ENCODE results near the gene SLC2A8.
A peak's percentile ranks its signal among the peaks of the same experiment; 100 is the strongest.

The SLC2A8 gene

DNA sequence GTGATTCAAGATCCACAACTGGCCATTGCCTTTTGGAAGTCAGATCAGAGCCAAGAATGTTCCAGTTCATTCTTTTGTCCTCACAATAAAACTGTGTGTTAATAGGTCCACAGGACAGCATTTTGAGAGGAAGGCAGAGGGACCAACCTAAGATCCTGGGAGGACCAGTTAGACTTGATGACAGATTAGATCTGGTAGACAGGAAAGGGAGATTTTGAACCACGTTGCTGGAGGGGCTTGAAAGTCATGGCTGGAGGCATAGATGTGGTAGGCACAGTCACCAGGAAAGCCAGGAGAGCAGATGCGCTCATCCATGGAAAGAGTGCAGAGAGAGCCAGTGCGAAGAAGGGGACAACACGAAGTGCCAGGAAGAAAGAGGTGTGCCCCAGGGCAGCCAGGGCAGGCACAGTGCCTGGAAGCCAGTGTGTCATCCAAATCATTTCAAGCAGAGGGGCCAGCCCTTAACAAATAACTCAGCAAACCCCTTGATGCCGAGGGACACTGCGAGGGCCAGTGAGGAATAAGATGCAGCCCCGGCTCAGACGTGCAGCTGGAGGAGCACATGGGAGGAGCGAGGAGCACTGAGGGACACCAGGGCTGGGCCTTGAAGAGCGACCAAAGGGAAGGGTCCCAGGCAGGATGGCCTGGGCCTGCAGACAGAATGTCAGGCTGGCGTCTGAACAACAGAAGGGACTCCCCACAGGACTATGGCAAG is 12.8 kb upstream of the SLC2A8 start:
- no peak for DNase-seq

DNA sequence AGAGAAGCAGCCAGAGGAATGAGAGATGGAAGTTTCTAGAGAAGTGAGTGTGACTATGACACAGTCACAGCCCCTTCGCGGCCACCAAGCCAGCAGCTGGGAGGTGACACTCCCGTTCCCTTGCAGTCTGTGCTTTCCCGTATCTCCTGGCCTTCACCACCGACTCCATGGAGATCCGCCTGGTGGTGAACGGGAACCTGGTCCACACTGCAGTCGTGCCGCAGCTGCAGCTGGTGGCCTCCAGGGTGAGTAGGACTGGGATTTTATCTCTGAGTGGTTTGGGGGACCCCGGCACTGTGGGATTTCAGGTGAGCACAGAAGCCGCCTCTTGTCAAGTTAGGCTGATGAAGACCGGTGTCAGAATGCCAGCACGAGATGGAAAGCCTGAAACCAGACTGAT is 12.1 kb upstream of the SLC2A8 start:
- no peak for DNase-seq

DNA sequence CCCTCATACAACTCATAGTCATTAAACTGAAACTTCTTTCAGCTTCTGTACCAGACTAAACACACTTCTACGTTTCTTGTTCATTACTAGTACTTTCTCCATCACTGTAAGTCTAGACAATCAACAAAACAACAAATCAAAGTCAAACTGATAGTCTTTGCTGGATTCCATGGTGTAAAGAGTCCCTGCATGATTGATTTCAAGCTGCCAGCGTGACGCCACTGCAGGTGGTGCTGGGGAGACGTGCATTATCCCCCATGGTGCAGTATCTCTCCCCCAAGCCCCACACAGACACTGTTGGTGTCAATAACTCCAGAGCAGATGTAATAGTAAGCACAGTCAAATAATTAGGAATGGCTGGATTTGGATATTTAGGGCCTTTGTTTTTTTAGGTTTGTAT is 10.7 kb upstream of the SLC2A8 start:
- no peak for DNase-seq

DNA sequence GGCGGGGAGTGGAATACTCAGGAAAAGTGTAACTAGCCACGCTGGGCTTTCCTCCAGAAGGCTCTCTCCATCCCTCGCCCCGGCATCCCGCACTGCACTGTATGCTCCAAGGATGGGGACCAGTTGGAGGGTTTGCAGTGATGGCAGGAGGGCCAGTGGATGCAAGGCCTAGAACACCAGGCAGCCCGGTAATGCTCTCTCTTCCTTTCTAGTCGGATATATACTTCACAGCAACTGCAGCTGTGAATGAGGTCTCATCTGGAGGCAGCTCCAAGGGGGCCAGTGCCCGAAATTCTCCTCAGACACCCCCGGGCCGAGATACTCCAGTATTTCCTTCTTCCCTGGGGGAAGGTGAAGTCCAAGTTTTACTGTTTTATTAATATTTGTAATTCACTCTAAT is 10.0 kb upstream of the SLC2A8 start:
- no peak for DNase-seq

DNA sequence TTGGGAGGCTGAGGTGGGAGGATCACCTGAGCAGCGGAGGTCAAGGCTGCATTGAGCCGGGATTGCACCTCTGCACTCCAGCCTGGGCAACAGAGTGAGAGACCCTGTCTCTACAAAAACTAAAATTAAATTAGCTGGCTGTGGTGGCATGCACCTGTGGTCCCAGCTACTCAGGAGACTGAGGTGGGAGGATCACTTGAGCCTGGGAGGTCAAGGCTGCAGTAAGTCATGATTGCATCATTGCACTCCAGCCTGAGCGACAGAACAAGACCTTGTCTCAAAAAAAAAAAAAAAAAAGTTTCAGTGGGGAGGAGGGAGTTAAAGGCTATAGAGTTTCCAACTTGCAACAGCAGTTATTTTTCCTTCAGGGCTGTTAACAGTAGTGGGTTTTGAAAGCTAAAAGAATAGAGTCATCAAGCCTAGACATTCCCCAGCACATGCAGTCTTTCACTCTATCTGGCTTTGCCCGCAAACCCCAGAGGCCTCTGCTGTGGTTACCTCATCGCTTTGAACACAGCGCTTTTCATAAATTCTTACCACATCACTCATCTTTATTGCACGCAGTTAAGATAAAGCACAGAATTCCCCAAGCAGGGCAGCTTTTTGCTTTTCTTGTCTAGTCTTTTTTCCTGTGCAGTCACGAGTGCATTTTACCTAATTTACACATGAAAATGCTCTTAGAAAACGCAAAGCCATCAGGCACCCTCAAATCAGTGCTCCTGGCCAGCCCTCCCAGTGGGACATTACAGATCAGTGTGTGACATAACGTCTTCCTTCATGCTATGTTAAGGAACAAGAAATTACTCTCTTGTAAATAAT is 8.7 kb upstream of the SLC2A8 start:
- peak; percentile 87 for DNase-seq

DNA sequence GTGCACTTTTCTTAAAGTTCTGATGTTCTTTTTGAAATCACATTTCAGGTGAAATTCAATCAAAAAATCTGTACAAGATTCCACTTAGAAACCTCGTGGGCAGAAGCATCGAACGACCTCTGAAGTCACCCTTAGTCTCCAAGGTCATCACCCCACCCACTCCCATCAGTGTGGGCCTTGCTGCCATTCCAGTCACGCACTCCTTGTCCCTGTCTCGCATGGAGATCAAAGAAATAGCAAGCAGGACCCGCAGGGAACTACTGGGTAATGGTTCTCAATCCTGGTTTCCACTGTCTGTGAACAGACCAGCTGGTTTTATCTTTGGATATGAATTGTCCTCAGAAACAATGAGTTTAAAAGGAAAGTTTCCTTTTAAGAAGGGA is 8.1 kb upstream of the SLC2A8 start:
- DNase-seq: no peak

DNA sequence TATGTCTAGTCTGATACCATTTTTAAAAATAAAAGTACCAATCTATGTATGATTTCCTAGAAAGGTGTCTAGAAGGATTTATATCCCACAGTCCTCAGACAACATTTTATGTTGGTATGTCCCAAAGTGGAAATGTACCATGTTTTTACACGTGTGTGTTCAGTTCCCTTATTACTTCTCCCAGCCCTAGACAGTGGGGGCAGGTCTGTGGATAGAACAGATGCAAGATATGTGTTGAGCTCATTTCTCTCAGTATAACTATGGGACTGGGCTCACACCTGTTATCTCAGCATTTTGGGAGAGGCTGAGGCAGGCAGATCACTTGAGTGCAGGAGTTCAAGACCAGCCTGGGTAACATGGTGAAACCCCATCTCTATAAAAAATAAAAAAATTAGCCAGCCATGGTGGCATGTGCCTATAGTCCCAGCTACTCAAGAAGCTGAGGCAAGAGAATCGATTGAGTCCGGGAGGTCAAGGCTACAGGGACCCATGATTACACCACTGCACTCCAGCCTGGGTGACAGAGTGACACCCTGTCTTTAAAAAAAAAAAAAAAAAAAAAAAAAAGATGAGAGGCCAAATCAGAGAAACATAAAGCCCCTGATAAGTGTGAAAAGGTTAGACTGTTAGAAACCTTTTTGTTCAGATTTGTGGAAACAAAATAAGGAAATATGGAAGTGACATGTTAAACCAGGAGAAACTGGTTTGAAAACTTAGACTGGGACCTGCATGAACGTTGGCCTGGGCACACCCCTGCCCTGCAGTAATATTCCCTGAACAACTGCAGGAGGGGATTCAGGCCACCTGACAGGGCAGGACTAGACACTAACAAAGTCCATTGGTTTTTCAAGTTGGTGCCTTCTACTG is 7.4 kb upstream of the SLC2A8 start:
- DNase-seq: no peak

DNA sequence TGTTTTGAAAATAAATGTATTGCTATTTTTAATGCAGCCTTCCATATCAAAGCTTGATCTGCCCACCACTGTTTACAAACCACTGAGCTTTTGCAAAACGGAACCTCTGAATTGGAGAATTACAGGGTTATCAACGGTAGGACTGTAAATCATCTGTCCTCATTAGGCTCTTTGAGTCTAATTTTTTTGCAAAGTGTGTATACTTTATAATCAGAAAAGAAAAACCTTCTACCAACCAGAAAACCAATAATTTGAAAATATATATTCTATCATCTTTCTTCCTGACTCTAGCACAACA is 6.8 kb upstream of the SLC2A8 start:
- DNase-seq: no peak

DNA sequence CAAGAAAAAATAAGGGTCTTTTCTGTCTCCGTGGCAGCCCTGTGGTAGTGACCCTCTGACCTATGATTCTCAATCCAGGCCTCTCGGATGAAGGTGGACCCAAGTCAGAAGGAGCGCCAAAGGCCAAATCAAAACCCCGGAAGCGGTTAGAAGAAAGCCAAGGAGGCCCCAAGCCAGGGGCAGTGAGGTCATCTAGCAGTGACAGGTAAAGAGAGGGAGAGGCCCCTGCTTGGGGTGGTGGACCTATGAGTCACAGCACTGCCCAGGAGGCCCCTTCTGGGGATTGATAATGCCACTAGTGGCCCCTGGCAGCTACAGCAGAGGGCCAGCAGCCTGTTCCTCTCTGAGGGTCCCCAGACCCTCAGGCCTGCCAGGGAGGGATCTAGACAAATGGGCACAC is 6.4 kb upstream of the SLC2A8 start:
- DNase-seq: no peak

DNA sequence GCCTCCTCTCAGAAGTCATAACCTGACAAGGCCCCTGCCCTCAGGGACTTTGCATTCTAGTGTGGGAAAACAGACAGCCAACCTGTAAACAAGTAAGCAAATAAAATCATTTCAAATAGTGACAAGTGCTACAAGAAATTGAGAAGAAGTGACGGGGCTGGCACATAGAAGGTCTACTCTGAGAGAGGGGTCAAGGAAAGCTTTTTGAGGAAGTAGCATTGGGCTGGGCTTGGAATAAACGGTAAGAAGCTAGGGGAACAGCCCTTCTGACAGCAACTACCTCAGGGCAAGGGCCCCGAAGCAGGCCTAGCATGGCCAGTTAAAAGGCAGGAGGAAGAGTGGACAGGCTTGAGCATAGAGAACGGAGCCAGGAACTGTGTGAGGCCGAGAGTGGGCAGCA is 4.8 kb upstream of the SLC2A8 start:
- no peak for DNase-seq

DNA sequence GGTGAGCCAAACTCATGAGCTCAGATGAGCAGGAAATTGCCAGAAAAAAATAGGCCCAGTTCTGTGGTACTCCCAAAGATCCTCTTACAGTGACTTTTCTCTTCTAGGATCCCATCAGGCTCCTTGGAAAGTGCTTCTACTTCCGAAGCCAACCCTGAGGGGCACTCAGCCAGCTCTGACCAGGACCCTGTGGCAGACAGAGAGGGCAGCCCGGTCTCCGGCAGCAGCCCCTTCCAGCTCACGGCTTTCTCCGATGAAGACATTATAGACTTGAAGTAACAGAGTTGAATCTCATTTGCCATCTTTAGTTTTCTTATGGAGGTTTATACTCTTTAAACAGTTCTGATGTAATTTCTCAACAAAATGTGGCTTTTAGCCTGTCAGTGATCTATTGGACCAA is 4.0 kb upstream of the SLC2A8 start:
- DNase-seq: no peak

DNA sequence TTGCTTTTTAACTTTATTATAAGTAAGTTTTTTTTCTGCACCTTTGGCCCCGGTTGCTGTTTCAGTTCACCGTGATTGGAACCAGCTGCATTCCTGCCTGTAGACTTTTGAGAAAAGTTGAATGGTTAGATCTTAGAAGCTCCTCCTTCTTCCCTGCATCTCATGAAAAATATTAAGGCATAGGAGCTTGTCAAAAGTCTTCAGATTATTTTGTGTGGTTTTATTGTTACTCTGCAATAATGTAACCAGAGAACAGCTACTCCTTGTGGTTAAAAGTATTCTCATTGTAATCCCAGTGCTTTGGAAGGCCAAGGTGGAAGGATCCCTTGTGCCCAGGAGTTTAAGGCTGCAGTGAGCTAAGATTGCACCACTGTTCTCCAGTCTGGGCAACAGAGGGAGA is 3.3 kb upstream of the SLC2A8 start:
- DNase-seq: no peak

DNA sequence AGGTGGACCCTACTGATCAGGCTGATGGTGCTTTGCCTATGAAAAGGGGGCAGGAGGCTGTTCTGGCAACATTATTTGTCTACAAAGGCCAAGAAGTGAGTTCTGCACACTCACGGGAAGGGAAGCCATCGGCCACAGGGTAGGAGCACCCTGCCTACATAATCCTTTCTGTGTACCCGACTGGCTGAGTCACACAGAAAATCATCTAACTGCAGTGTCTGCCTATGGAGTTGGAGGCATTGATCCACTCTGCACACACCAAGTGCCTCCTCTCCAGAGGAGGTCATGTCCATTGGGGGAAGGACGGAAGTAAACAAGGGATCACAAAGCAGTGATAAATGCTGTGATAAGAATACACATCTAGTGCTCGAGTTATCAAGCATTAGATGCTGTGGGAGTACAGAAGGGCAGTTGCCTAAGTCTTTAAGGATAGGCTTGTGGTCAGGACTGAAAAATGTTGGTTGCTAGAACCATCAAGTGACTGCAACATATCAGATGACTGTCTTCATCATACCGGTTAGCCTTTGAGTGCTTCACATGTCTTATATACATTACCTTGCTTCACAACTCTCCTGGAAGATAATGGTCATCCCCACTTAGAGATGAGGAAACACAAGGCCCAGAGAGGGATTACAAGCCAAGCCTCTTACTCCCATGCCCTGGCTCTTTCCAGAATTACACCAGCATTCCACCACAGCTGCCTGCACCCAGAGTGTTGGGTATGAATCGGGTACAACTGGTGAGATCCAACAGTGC is 1.3 kb upstream of the SLC2A8 start:
- DNase-seq: no peak

DNA sequence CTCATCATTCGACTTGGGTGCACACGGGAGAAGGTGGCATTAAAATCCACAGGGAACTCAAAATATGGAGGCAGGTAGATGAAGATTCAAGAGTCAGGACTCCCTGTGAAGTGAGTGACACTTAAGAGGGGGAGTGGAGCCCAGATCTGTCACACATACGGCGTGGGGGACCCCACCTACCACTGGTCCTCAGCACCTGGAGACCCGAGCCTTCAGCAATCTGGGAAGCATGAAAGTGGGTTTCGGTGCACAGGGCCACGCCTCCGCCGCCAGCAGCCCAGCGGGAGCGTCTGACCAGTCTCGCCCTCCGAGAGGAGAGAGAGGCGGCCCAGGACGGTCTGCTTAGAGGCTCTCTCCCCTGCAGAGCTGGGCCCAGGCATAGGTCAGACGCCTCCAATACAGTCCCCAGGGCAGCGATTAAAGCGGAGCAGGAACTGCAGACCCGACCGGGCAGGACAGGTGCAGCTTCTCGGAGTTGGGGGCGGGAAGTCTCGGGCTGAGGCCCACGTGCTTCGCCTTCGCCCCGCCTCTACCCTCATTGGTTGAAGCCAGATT is 639 bp upstream of the SLC2A8 start:
- no peak for DNase-seq

DNA sequence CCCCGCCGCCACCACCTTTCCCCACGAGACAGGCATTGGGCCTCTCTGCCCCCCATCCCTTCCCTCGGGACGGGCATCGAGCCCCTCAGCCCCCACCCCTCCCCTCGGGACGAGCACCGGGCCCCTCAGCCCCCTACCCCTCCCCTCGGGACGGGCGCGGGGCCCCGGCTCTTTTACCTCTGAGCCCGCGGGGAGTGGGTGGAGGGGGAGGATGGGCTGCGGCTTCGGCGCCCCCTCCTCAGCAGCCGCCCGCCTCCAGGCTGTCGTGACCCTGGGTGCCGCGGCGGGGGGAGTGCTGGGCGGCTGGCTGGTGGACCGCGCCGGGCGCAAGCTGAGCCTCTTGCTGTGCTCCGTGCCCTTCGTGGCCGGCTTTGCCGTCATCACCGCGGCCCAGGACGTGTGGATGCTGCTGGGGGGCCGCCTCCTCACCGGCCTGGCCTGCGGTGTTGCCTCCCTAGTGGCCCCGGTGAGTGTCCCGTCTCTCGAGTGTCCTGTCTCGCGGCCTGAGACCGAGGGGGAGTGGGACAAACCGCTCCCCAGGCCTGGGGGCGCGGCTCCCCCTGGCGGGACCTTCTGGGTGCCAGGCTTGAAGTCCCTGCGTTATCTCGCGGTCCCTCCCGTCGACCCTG is 791 bp downstream of the SLC2A8 start:
- DNase-seq: peak; percentile 38

DNA sequence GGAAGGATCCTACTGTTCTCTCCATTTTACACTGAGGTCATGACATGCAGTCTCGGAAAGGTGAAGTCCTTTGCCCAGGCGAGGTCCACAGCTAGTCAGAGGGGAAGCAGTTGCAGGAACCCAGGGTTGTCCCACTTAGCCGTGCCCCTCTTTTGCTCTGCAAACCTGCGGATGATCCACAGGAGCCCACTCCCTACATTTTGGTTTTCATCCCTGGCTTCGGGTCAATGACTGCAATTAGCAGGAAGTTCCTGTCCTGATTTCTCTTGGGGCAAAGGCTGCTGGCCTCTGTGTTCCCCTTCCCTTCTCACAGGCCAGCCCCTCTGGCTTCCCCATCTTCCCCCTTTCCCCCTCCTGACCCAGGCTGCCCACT is 1.3 kb downstream of the SLC2A8 start:
- no peak for DNase-seq

DNA sequence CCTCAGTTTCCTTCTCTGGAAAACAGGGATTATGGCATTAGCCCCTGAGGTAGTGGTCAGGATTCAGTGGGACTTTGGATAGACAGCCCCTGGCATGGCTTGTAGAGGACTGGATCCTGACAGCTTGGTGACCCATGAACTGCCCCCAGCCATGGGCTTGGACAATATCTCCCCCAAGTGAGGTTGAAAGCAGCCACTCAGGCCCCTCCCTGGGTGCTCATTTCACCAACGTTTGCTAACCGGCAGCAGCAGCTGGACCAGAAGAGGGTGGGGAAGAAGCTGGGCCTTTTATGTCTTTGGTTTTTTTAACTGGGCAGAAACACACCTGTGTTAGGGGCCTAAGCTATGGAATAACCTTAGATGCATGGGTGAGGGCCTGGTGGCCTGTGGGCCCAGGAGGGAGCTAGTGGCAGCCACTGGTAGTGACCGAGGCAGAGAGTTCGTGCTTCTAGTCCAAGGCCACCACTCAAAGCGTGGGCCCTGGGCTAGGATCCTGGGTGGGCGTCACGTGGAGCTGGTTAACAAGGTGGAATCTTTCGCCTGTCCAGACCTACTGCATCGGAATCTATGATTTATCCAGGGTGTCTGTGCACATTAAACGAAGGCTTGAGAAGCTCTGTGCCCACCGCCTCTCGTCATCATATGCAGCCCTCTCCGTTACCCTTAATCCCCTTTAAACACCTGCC is 1.9 kb downstream of the SLC2A8 start:
- no peak for DNase-seq

DNA sequence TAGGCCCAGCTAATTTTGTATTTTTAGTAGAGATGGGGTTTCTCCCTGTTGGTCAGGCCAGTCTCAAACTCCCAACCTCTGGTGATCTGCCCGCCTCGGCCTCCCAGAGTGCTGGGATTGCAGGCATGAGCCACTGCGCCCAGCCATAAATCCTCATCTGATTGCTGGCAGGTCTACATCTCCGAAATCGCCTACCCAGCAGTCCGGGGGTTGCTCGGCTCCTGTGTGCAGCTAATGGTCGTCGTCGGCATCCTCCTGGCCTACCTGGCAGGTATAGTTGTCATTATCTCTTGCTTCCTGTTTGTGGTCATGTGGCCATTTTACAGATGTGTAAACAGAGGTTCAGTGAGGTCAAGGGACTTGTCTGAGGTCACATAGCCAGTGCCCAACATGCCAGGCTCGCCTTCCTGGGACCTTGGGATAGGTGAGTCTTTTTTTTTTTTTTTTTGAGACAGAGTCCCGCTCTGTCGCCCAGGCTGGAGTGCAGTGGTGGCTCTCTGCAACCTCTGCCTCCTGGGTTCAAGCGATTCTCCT is 2.8 kb downstream of the SLC2A8 start:
- DNase-seq: no peak

DNA sequence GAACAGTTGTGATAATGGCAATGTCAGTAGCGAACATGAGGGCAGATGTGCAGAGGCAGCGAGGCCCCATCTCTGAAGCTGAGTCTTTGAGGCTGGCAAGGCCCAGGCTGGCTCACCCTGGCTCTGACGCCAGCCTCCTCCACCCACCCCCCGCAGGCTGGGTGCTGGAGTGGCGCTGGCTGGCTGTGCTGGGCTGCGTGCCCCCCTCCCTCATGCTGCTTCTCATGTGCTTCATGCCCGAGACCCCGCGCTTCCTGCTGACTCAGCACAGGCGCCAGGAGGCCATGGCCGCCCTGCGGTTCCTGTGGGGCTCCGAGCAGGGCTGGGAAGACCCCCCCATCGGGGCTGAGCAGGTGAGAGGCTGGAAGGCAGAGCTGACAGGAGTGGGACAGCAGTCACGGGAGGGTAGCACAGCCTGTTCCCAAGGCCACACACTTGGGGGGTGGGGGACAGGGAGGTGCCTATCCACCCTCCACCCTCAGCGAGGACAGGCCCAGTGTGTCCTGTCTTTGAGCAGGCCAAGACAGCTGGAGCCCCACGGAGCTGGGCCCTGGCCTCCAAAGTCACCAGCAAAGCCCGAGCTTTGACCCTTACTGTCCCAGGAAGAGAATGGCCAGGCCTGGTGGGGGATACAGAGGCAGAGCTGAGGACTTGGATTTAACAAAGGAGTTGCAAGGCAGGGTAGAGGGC is 5.6 kb downstream of the SLC2A8 start:
- DNase-seq: no peak

DNA sequence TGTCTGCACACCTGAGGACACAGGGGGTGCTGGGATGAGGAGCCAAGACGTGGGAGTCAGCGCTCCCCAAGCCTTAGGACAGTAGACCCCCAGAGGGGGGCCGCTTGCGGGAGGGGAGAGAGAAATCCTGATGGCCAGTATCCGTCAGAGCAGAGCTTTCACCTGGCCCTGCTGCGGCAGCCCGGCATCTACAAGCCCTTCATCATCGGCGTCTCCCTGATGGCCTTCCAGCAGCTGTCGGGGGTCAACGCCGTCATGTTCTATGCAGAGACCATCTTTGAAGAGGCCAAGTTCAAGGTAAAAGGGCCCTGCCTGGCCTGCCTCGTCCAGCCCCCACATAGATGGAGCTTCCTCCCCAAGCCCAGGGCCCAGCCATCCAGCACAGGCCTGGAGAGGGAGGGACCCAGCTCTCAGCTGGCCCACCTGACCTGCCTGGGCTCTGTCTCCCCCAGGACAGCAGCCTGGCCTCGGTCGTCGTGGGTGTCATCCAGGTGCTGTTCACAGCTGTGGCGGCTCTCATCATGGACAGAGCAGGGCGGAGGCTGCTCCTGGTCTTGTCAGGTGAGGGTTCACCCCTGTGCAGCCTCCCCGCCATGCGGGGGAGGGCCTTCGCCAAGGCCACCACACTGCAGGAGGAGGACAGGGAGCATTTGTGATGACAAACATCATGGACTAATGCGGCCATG is 6.7 kb downstream of the SLC2A8 start:
- DNase-seq: no peak

All from stimulated activated CD4-positive, alpha-beta T cell treated with anti-CD3 and anti-CD28 coated beads, Interleukin-15, amount 100 ng/mL, for 24 hours (primary cell).